GM12878 (cell line): ENCODE results near the gene PLCD1. TPM values are rescaled to one million over a fixed set of nuclear protein-coding genes. Genes with fewer than 3 reads are reported as not detected.
A peak's percentile ranks its signal among the peaks of the same experiment; 100 is the strongest.

Source experiments
- ATAC-seq: fragments of 200-7000 bp; cut with Tn5 transposase; 3 replicates; pipeline ENCODE4 v1.9.1; 2020; ENCODE audit warnings: mild to moderate bottlenecking, moderate library complexity
- BruUV-seq: library from RNA; stranded (reverse); fragments of 400-500 nt; replicated peaks from 2 replicates; lab custom pipeline; 2021; lab: Mats Ljungman, UMichigan
- CTCF ChIA-PET: fragments of 300-600 bp; sonication (Branson Sonifier 250); formaldehyde crosslinking; extraction: SDS; loops from one replicate; lab custom pipeline; 2021; ENCODE audit warnings: inconsistent platforms; lab: Yijun Ruan, JAX
- POLR2A ChIA-PET: fragments of 350-600 bp; formaldehyde crosslinking; extraction: SDS; loops from one replicate; lab custom pipeline; 2021; ENCODE audit warnings: inconsistent platforms; lab: Charles Lee
- RAD21 ChIA-PET: fragments of 300-600 bp; sonication (Branson Sonifier 250); formaldehyde crosslinking; loops from one replicate; lab custom pipeline; 2023; ENCODE audit warnings: antibody characterized with exemption; ENCODE audit not compliant: unreplicated experiment; lab: Charles Lee
- SMC1A ChIA-PET: fragments of 300-600 bp; sonication (Branson Sonifier 250); formaldehyde crosslinking; loops from one replicate; lab custom pipeline; 2023; ENCODE audit not compliant: unreplicated experiment, uncharacterized antibody; lab: Charles Lee
- DNase-seq: peaks from one replicate; pipeline ENCODE4 v3.0.0-alpha.2; 2011; ENCODE audit warnings: low read depth, low spot score
- FAIRE-seq: peaks from 3 replicates; lab custom pipeline; 2011; peaks lifted over from hg19 to GRCh38; lab: Jason Lieb, UNC
- H2AFZ ChIP-seq: 2 replicates; pipeline ENCODE4 v1.6.0; 2011; ENCODE audit warnings: low read depth, low read length, control low read depth; ENCODE audit not compliant: control insufficient read depth
- H3K27ac ChIP-seq: 2 replicates; pipeline ENCODE4 v1.5.1; 2011; ENCODE audit warnings: control low read depth; ENCODE audit not compliant: control insufficient read depth, insufficient read depth
- H3K27me3 ChIP-seq, 2 experiments: replicated peaks in 1 of 2; 2 replicates each; pipeline versions ENCODE4 v1.6.0 to v1.6.1; 2011; ENCODE audit warnings: low read length in 1 of 2; ENCODE audit not compliant: control insufficient read depth in 2 of 2, insufficient read depth in 2 of 2
- H3K36me3 ChIP-seq, 2 experiments: 2 replicates each; pipeline ENCODE4 v1.5.1; 2011; ENCODE audit warnings: low read length in 1 of 2; ENCODE audit not compliant: control insufficient read depth in 2 of 2, insufficient read depth in 2 of 2
- H3K4me1 ChIP-seq: 2 replicates; pipeline ENCODE4 v1.6.1; 2011; ENCODE audit warnings: mild to moderate bottlenecking, low read length, moderate library complexity, mixed read lengths; ENCODE audit not compliant: control insufficient read depth, insufficient read depth
- H3K4me2 ChIP-seq: 2 replicates; pipeline ENCODE4 v1.6.0; 2011; ENCODE audit warnings: control low read depth; ENCODE audit not compliant: control insufficient read depth, insufficient read depth
- H3K4me3 ChIP-seq: fragments of 200-600 bp; sonication (generic); 2 replicates; pipeline ENCODE4 v1.5.1; 2016
- H3K79me2 ChIP-seq: 2 replicates; pipeline ENCODE4 v1.6.0; 2011; ENCODE audit warnings: low read length; ENCODE audit not compliant: control insufficient read depth, insufficient read depth
- H3K9ac ChIP-seq: 2 replicates; pipeline ENCODE4 v1.8.0; 2011; ENCODE audit warnings: low read length, control low read depth, mixed read lengths; ENCODE audit not compliant: control insufficient read depth, insufficient read depth
- H3K9me3 ChIP-seq: replicated peaks from 3 replicates; pipeline ENCODE4 v1.5.1; 2011; ENCODE audit warnings: mild to moderate bottlenecking, low read length; ENCODE audit not compliant: control insufficient read depth, insufficient read depth
- H4K20me1 ChIP-seq: 2 replicates; pipeline ENCODE4 v1.6.0; 2011; ENCODE audit not compliant: control insufficient read depth, insufficient read depth
- ATF7 ChIP-seq: fragments of 450-650 bp; IDR thresholded peaks from 2 replicates; pipeline ENCODE4 v1.6.1; 2016; ENCODE audit warnings: low read depth, mild to moderate bottlenecking
- BACH1 ChIP-seq: fragments of 450-650 bp; IDR thresholded peaks from 2 replicates; pipeline ENCODE4 v1.6.1; 2017; ENCODE audit warnings: mild to moderate bottlenecking, borderline replicate concordance
- CBX3 ChIP-seq: fragments of 200-600 bp; sonication (generic); IDR thresholded peaks from 2 replicates; pipeline ENCODE4 v1.6.1; 2016; ENCODE audit warnings: low read depth, borderline replicate concordance
- IRF4 ChIP-seq: IDR thresholded peaks from 2 replicates; pipeline ENCODE4 v1.6.1; 2011; ENCODE audit warnings: low read depth, low read length
- PML ChIP-seq: IDR thresholded peaks from 2 replicates; pipeline ENCODE4 v1.6.1; 2012; ENCODE audit warnings: low read length, inconsistent platforms
- POLR2AphosphoS2 ChIP-seq: IDR thresholded peaks from 2 replicates; pipeline ENCODE4 v1.6.1; 2011; ENCODE audit warnings: low read depth, mild to moderate bottlenecking, low read length, improper control_type of control experiment, moderate library complexity
- RBBP5 ChIP-seq: fragments of 200-600 bp; sonication (generic); conservative IDR thresholded peaks from 2 replicates; pipeline ENCODE4 v1.6.1; 2016
- SMAD1 ChIP-seq: fragments of 450-650 bp; IDR thresholded peaks from 2 replicates; pipeline ENCODE4 v1.6.1; 2018; ENCODE audit warnings: mild to moderate bottlenecking, low read depth; ENCODE audit not compliant: partially characterized antibody
- SMARCA5 ChIP-seq: fragments of 450-650 bp; IDR thresholded peaks from 2 replicates; pipeline ENCODE4 v1.6.1; 2017; ENCODE audit warnings: mild to moderate bottlenecking
- SPI1 ChIP-seq: IDR thresholded peaks from 2 replicates; pipeline ENCODE4 v1.6.1; 2011; ENCODE audit warnings: low read depth, mild to moderate bottlenecking, low read length, moderate library complexity, borderline replicate concordance; ENCODE audit not compliant: insufficient read depth
- SRF ChIP-seq, 2 experiments: IDR thresholded peaks; 2 replicates each; pipeline ENCODE4 v1.6.1; 2011; ENCODE audit warnings: low read depth in 2 of 2, low read length in 2 of 2, mild to moderate bottlenecking in 1 of 2, moderate library complexity in 1 of 2
- TAF1 ChIP-seq: IDR thresholded peaks from 2 replicates; pipeline ENCODE4 v1.6.1; 2011; ENCODE audit warnings: mild to moderate bottlenecking, low read depth, low read length, borderline replicate concordance
- TARDBP ChIP-seq: IDR thresholded peaks from 2 replicates; pipeline ENCODE4 v1.6.1; 2016; ENCODE audit warnings: borderline replicate concordance
- YY1 ChIP-seq: IDR thresholded peaks from 2 replicates; pipeline ENCODE4 v1.6.1; 2011; ENCODE audit warnings: low read depth, mild to moderate bottlenecking, low read length
- WGBS: methylation state at CpG from one replicate; pipeline ENCODE4 v1.1.6; 2016; ENCODE audit warnings: low lambda C conversion rate; ENCODE audit not compliant: insufficient replicate concordance, insufficient coverage; ENCODE audit errors: missing lambda C conversion rate; 5-methylcytosine and 5-hydroxymethylcytosine counted together
- in situ Hi-C: fragments of 300-500 bp; cut with MboI; formaldehyde crosslinking; loops from 9 replicates; pipeline ENCODE4 v1.14.3; 2018; ENCODE audit warnings: mixed read lengths
- intact Hi-C: fragments of 100-400 bp; cut with micrococcal nuclease; formaldehyde crosslinking; loops from one replicate; pipeline ENCODE4 v1.14.2; 2022; ENCODE audit not compliant: unreplicated experiment
- polyA plus RNA-seq, 11 experiments: library from polyadenylated mRNA; depleted of rRNA in 4 of 11; unstranded in 6 of 11; stranded (reverse) in 5 of 11; fragments of >200 nt; fragmentation: Nextera tagmentation in 4 of 11; fragmentation: Illumina TruSeq in 1 of 11; extraction: Ambion mirVana in 4 of 11; extraction: Trizol in 1 of 11; gene quantifications; 1 replicate in 1 of 11; 2 replicates in 10 of 11; pipeline versions ENCODE4 v1.2.1 to v1.2.3, GENCODE V29; 2011 to 2016; ENCODE audit warnings: inconsistent platforms in 2 of 11, missing spikeins in 2 of 11, low read depth in 1 of 11
- total RNA-seq, 4 experiments: library from RNA; depleted of rRNA in 3 of 4; stranded (reverse); fragments of >200 nt in 3 of 4; fragmentation: Illumina TruSeq in 1 of 4; extraction: Trizol in 1 of 4; gene quantifications; 2 replicates each; pipeline versions ENCODE4 v1.2.1 to v1.2.3, GENCODE V29; 2013 to 2021
- TF ChIP-seq, protein P1 (sequence below): fragments of 450-650 bp; IDR thresholded peaks from 2 replicates; pipeline ENCODE4 v1.6.1; 2018; ENCODE audit warnings: mild to moderate bottlenecking, low read depth, moderate library complexity; ENCODE audit not compliant: partially characterized antibody
- TF ChIP-seq, protein P2 (sequence below): IDR thresholded peaks from 2 replicates; pipeline ENCODE4 v1.6.1; 2011; ENCODE audit warnings: borderline replicate concordance, low read depth, mild to moderate bottlenecking, moderate library complexity, low read length; ENCODE audit not compliant: insufficient read depth, poor library complexity, severe bottlenecking
- TF ChIP-seq, protein P3 (sequence below): fragments of 450-650 bp; formaldehyde crosslinking; IDR thresholded peaks from 2 replicates; pipeline ENCODE4 v1.4.0; 2022; ENCODE audit warnings: mild to moderate bottlenecking, moderate library complexity

The PLCD1 gene
- total and polyA plus RNA-seq, 10 of the 15 experiments (the other 5 are each of a cell fraction or from before 2014, with no cell fraction given) = 0.20 to 3.9 (median 1.2) TPM; not detected in 1

DNA sequence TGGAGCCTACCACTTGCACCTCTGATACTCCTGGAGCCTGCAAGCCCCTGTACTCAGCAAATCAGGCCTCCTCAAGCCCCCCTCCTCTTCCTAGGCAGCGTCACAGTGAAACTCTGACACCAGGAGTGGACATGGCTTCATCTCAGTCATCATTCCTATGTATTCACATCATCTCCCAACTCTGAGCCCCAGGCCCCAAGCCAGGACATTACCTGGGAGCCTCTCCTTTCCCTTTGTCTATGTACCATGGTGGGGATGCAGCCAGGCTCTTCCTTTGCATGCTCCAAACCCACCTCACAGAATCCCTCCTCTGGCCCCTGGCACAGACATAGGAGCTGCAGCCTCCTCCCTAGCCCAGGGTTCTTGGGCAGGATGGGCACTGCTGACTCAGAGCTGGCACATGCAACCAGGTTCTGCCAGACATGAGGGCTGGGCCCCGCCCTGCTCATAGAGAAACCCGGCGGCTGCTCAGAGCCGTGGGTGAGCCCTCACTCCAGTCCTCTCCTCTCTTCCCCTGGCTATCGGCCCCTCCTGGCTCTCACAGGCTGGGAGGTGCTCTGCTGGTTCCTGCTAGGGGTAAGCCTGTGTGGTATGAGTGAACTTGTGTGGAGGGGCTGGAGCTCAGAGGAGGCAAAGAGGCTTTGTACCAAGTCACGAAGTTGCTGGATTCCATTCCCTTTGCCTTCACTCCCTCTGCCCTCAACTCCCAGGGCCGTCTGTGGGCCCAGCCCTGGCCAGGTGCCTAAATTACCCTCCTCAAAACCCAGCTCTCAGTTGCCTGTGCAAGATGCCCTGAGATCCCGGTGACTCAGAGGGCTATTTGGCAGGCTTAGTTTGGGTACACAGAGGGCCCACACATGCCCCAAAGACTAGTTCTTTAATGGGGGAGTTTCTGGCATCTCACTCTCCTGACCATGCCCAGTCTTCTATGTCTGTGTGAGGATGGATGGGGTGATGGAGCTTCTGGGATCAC lies 1.9 kb upstream of the PLCD1 start:
- FAIRE-seq (no peak), ATAC-seq (peak; percentile 23), DNase-seq (no peak)
- ChIA-PET CTCF (no interaction called here), SMC1A (no interaction called here), POLR2A (no interaction called here), RAD21 (no interaction called here)
- Histone ChIP-seq H3K4me1 (no peaks in the 10 kb centered on the region), H3K4me3 (no peak overlapping the region), H3K27me3 (peaks cover 8 to 17% of the 10 kb centered on the region in 2 experiments), H2AFZ (no peak overlapping the region), H4K20me1 (no peaks in the 10 kb centered on the region), H3K79me2 (no peaks in the 10 kb centered on the region), H3K27ac (no peak overlapping the region), H3K9ac (no peak overlapping the region), H3K9me3 (no peaks in the 10 kb centered on the region), H3K36me3 (no peaks in the 10 kb centered on the region), H3K4me2 (no peak overlapping the region)
- intact Hi-C loops = no loop called here
- 30% methylated on average over 9 of the region's 9 CpGs for WGBS
- no TSS peak for BruUV-seq
- in situ Hi-C loops = no loop called here
- TF ChIP-seq IRF4 (no peak), BACH1 (no peak), SMAD1 (no peak), PML (no peak), SPI1 (no peak), YY1 (no peak), SMARCA5 (no peak), CBX3 (no peak), SRF (IDR thresholded peaks at IDR 0.05; ENCODE audit: low read depth in 2 of 2, low read length in 2 of 2) (no peak), POLR2AphosphoS2 (no peak), RBBP5 (no peak), TAF1 (no peak), ATF7 (no peak), TARDBP (no peak)
- TF ChIP-seq, protein P1, sequence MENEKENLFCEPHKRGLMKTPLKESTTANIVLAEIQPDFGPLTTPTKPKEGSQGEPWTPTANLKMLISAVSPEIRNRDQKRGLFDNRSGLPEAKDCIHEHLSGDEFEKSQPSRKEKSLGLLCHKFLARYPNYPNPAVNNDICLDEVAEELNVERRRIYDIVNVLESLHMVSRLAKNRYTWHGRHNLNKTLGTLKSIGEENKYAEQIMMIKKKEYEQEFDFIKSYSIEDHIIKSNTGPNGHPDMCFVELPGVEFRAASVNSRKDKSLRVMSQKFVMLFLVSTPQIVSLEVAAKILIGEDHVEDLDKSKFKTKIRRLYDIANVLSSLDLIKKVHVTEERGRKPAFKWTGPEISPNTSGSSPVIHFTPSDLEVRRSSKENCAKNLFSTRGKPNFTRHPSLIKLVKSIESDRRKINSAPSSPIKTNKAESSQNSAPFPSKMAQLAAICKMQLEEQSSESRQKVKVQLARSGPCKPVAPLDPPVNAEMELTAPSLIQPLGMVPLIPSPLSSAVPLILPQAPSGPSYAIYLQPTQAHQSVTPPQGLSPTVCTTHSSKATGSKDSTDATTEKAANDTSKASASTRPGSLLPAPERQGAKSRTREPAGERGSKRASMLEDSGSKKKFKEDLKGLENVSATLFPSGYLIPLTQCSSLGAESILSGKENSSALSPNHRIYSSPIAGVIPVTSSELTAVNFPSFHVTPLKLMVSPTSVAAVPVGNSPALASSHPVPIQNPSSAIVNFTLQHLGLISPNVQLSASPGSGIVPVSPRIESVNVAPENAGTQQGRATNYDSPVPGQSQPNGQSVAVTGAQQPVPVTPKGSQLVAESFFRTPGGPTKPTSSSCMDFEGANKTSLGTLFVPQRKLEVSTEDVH = no peak
- TF ChIP-seq, protein P2, sequence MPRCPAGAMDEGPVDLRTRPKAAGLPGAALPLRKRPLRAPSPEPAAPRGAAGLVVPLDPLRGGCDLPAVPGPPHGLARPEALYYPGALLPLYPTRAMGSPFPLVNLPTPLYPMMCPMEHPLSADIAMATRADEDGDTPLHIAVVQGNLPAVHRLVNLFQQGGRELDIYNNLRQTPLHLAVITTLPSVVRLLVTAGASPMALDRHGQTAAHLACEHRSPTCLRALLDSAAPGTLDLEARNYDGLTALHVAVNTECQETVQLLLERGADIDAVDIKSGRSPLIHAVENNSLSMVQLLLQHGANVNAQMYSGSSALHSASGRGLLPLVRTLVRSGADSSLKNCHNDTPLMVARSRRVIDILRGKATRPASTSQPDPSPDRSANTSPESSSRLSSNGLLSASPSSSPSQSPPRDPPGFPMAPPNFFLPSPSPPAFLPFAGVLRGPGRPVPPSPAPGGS = no peak
- TF ChIP-seq, protein P3, sequence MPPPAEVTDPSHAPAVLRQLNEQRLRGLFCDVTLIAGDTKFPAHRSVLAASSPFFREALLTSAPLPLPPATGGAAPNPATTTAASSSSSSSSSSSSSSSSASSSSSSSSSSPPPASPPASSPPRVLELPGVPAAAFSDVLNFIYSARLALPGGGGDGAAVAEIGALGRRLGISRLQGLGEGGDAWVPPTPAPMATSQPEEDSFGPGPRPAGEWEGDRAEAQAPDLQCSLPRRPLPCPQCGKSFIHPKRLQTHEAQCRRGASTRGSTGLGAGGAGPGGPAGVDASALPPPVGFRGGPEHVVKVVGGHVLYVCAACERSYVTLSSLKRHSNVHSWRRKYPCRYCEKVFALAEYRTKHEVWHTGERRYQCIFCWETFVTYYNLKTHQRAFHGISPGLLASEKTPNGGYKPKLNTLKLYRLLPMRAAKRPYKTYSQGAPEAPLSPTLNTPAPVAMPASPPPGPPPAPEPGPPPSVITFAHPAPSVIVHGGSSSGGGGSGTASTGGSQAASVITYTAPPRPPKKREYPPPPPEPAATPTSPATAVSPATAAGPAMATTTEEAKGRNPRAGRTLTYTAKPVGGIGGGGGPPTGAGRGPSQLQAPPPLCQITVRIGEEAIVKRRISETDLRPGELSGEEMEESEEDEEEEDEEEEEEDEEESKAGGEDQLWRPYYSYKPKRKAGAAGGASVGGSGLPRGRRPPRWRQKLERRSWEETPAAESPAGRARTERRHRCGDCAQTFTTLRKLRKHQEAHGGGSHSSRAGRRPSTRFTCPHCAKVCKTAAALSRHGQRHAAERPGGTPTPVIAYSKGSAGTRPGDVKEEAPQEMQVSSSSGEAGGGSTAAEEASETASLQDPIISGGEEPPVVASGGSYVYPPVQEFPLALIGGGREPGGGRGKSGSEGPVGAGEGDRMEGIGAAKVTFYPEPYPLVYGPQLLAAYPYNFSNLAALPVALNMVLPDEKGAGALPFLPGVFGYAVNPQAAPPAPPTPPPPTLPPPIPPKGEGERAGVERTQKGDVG (CRISPR knock-in tag) = no peak
